Medulla oblongata (tissue), 1 donor: ENCODE measurements around the gene MAN2A2.

Experiments used
- DNase-seq: peaks from one replicate; pipeline ENCODE4 v3.0.0-alpha.2; 2015; ENCODE audit errors: extremely low spot score

The MAN2A2 gene

DNA sequence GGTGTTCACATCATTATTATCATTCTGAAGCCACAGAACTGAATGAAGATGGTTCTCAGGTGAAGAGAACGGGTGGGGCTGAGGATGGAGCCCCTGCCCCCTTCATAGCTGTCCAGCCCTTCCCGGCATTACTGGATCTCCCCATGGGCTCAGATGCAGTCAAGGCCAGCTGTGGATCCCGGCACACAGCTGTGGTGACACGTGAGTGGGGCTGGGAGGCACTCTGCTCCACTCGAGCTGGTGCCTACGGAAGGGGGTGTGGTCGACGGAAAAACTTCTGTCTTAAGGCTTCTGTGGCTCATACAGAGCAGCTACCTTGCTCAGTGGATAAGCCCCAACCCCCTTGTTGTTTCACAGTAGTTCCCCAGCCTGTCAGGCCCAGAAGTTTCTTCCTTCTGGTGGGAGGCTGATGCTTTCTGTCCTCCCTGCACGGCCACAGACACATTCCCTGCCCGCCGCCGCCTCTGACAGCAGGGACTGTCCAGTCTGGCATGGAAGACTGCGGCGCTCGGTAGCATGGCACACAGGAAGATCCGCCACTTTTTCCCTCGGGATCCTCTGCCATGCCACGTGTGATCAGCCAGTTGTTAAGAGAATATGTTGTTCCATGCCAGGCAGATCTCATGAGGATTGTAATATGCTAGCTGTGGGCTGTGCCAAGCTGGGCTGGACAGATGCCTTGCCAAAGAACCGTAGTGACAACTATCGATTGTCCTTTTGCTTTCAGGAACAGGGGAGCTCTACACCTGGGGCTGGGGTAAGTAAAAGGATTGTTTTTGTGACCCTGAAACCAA, 57.4 kb downstream of the MAN2A2 start:
- no peak for DNase-seq

GRCh38 chr15:90962021-90962420, 58.9 kb downstream of the MAN2A2 start:
- no peak for DNase-seq

- no peak for DNase-seq
Observed at GRCh38 chr15:90966262-90966661, 63.2 kb downstream of the MAN2A2 start.

- DNase-seq = no peak
Observed at GRCh38 chr15:90967206-90967605, 64.1 kb downstream of the MAN2A2 start.

DNA sequence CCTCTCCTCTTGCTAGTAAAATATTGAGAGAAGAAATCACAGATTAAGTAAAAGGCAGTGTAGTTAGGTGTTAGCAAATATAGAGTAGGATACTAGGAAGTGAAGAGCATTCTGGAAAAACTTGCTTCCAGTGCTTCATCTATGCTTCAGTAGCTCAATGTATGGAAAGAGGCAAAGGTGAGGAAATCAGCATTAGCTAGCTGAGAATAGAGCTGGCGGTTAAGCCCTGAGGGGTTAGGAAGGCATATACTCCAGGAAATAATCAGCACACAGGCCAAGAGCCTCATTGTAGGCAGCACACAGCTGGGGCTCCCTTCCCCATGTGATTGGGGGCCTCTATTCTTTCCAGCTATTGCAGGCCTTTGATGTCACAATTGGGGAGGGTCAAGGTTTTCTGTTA, 65.3 kb downstream of the MAN2A2 start:
- no peak for DNase-seq

- DNase-seq = no peak
Observed at GRCh38 chr15:90970274-90970673, 67.2 kb downstream of the MAN2A2 start.

GRCh38 chr15:90972133-90972532, 69.0 kb downstream of the MAN2A2 start:
- DNase-seq = no peak
